Measurements from ENCODE around the gene CD59. TPM values are rescaled to one million over a fixed set of nuclear protein-coding genes. Genes with fewer than 3 reads are reported as not detected.
"Not testable (repeated sequence)": the region's sequence is repeated elsewhere in the genome, so short reads cannot be mapped to it uniquely, and the experiment has no call there.

The CD59 gene
- total and polyA plus RNA-seq, 10 donors: 21.6 to 281 (median 171) TPM

DNA sequence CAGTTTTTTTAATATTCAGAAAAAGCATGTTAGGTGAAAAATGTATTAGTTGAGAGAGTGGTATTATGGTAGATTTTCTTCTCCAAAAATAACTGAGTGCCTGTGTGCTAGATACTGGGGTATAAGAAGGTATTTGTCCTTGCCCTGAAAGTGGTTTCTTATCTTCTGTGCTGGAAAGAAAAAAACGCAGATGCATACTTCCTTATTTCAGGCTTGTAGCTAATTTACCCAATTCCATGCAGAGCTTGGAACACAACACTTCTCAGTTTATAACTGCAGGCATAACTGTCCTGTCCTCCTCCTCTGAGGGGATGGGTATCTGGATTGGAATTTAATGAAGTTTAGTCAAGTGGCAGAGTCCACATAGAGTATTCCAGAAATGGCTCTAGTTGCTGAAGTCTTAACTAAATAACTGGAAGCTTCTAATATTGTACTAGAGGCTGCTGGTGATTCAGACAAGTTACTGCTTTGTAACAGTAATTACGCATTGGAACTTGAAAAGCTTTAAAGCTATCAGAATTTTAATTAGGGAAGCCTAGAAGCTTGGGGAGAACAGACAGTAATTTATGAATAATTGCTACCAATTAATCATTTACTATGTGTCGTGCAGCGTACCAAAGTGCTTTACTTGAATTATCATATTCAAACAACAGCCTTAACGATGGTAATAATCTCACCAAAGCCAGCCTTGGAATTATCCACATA is 22.9 kb downstream of the CD59 start:
- no peak for DNase-seq
- TF ChIP-seq POLR2A (IDR thresholded peaks at IDR 0.05) (no peak), POLR2AphosphoS5 (IDR thresholded peaks at IDR 0.05) (no peak), CTCF (IDR thresholded peaks at IDR 0.05 in 8 of 11, conservative IDR thresholded peaks at IDR 0.05 in 3 of 11) (no peak)
- H3K9me3 ChIP-seq: no peaks in the 10 kb centered on the region
- intact Hi-C loops (cut with DNase I; ENCODE audit: low total_unique reads): no loop called here
- H3K36me3 ChIP-seq: peaks cover 0 to 100% (median 50%) of the 10 kb centered on the region in 6 donors
- no peak overlapping the region for H3K4me3 ChIP-seq
- peaks cover 0 to 9% (median 0%) of the 10 kb centered on the region in 6 donors for H3K4me1 ChIP-seq
- no peak overlapping the region for H3K27ac ChIP-seq
- no peaks in the 10 kb centered on the region for H3K27me3 ChIP-seq (replicated peaks in 1 of 7)
- 77 to 83% (median 81%) methylated on average over 5 of the region's 5 CpGs for WGBS, 5 donors

GRCh38 chr11:33712436-33712835 is 23.8 kb downstream of the CD59 start:
- H3K27me3 ChIP-seq (replicated peaks in 1 of 7): no peaks in the 10 kb centered on the region
- no peak for TF ChIP-seq POLR2AphosphoS5 (IDR thresholded peaks at IDR 0.05)
- TF ChIP-seq CTCF (IDR thresholded peaks at IDR 0.05 in 8 of 11, conservative IDR thresholded peaks at IDR 0.05 in 3 of 11): no peak
- no peak for TF ChIP-seq POLR2A (IDR thresholded peaks at IDR 0.05)
- H3K9me3 ChIP-seq: no peaks in the 10 kb centered on the region
- intact Hi-C loops (cut with DNase I; ENCODE audit: low total_unique reads): no loop called here
- no peak for DNase-seq
- H3K4me1 ChIP-seq: peaks cover 0 to 9% (median 0%) of the 10 kb centered on the region in 6 donors
- no peak overlapping the region for H3K27ac ChIP-seq
- H3K4me3 ChIP-seq: no peak overlapping the region
- peaks cover 0 to 100% (median 52%) of the 10 kb centered on the region in 6 donors for H3K36me3 ChIP-seq
- WGBS, 5 donors: 88 to 98% (median 94%) methylated on average over 3 of the region's 3 CpGs

DNA sequence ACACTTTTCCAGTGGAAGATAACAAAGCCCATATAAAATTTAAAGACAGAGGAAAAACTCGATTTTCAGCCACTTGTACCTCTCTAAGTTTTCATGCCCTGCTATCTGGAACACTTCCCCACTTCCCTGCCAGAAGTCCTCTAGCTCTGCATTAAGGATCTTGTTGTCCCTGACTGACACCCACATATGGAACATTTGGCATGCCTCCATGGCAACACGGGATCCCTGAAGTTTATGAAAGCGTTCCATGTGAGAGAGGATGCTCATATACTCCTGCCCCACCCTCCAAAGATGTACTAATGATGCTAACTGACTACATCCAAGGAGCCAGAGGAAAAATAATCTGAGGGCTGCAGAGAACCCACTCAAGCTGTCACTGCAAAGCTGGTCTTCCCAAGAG is 26.8 kb downstream of the CD59 start:
- intact Hi-C loops (cut with DNase I; ENCODE audit: low total_unique reads): no loop called here
- Histone ChIP-seq H3K4me3 (no peak overlapping the region), H3K9me3 (no peaks in the 10 kb centered on the region), H3K36me3 (peaks cover 0 to 88% (median 38%) of the 10 kb centered on the region in 6 donors), H3K27ac (no peak overlapping the region), H3K4me1 (peaks cover 0 to 32% (median 9%) of the 10 kb centered on the region in 6 donors), H3K27me3 (replicated peaks in 1 of 7) (no peaks in the 10 kb centered on the region)
- 81 to 95% (median 85%) methylated on average over 3 of the region's 3 CpGs for WGBS, 5 donors
- TF ChIP-seq POLR2A (IDR thresholded peaks at IDR 0.05) (no peak), CTCF (IDR thresholded peaks at IDR 0.05 in 8 of 11, conservative IDR thresholded peaks at IDR 0.05 in 3 of 11) (no peak), POLR2AphosphoS5 (IDR thresholded peaks at IDR 0.05) (no peak)
- DNase-seq: no peak

DNA sequence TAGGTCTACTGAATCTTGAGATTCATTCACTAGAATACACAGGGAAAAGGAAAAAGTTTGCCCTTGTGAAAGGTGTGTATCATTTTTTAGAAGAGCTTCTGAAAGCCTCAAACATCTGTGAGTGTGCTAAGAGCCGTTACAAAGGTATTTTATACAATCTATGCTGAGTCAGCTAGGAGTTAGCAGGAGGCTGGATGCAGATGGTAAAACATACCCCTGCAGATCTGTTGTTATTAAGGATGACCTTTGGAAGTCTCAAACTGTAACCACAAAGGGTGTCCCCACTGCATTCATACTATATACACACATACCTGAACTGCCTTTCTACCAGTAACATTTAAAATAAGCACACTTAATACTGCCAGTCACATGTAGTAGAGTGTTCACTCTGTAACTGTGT is 27.2 kb downstream of the CD59 start:
- Histone ChIP-seq H3K27me3 (replicated peaks in 1 of 7) (no peaks in the 10 kb centered on the region), H3K9me3 (no peaks in the 10 kb centered on the region), H3K36me3 (peaks cover 0 to 84% (median 36%) of the 10 kb centered on the region in 6 donors), H3K4me3 (no peak overlapping the region), H3K4me1 (peaks cover 0 to 33% (median 9%) of the 10 kb centered on the region in 6 donors), H3K27ac (no peak overlapping the region)
- TF ChIP-seq CTCF (IDR thresholded peaks at IDR 0.05 in 8 of 11, conservative IDR thresholded peaks at IDR 0.05 in 3 of 11) (no peak), POLR2A (IDR thresholded peaks at IDR 0.05) (no peak)
- no peak for DNase-seq
- intact Hi-C loops (cut with DNase I; ENCODE audit: low total_unique reads): no loop called here
- 89 to 95% (median 92%) methylated on average over 1 of the region's 1 CpG for WGBS, 5 donors

- intact Hi-C loops (cut with DNase I; ENCODE audit: low total_unique reads); H3K27ac ChIP-seq: not testable (repeated sequence)
- 100% methylated on average over 1 to 2 of the region's 2 CpGs; no CpG with 5 or more reads in 3 of the 5 donors for WGBS, 5 donors
Measured at GRCh38 chr11:33707831-33708230, 28.4 kb downstream of the CD59 start.

More at GRCh38 chr11:33707831-33708230, 28.4 kb downstream of the CD59 start:
- H3K4me3 ChIP-seq; DNase-seq; H3K27me3 ChIP-seq (replicated peaks in 1 of 7); H3K9me3 ChIP-seq: not testable (repeated sequence)
- Histone ChIP-seq H3K4me1 (peaks cover 0 to 36% (median 9%) of the 10 kb centered on the region in 6 donors), H3K36me3 (peaks cover 0 to 72% (median 31%) of the 10 kb centered on the region in 6 donors)
